Measurements from ENCODE around the gene SMARCAL1.

SMARCAL1 gene

GRCh38 chr2:216415541-216415940, 3.3 kb downstream of the SMARCAL1 start:
- H3K79me2 ChIP-seq, result no peaks in the 10 kb centered on the region
- H3K4me1 ChIP-seq, result no peaks in the 10 kb centered on the region
- H2AFZ ChIP-seq, result no peak overlapping the region
- H3K9me3 ChIP-seq (ENCODE audit: control insufficient read depth, low read length), result no peaks in the 10 kb centered on the region
- H3K36me3 ChIP-seq (ENCODE audit: control insufficient read depth, insufficient read depth, low read length), result no peaks in the 10 kb centered on the region
- H3K9ac ChIP-seq, result no peak overlapping the region
- no peaks in the 10 kb centered on the region for H3K27me3 ChIP-seq (ENCODE audit: control insufficient read depth, insufficient read depth, low read length)
- H3K4me2 ChIP-seq (ENCODE audit: low read length), result no peak overlapping the region
- no peak overlapping the region for H3K27ac ChIP-seq
- no peak for TF ChIP-seq CTCF (IDR thresholded peaks at IDR 0.05)
- no peak overlapping the region for H3K4me3 ChIP-seq (ENCODE audit: low read depth, low read length)

GRCh38 chr2:216416571-216417307, 4.5 kb downstream of the SMARCAL1 start:
- Histone ChIP-seq H3K27ac (no peak overlapping the region), H3K9ac (no peak overlapping the region), H3K4me2 (ENCODE audit: low read length) (no peak overlapping the region), H3K4me3 (ENCODE audit: low read depth, low read length) (no peak overlapping the region), H2AFZ (no peak overlapping the region), H3K36me3 (ENCODE audit: control insufficient read depth, insufficient read depth, low read length) (no peaks in the 10 kb centered on the region), H3K79me2 (no peaks in the 10 kb centered on the region), H3K9me3 (ENCODE audit: control insufficient read depth, low read length) (no peaks in the 10 kb centered on the region), H3K27me3 (ENCODE audit: control insufficient read depth, insufficient read depth, low read length) (no peaks in the 10 kb centered on the region), H3K4me1 (no peaks in the 10 kb centered on the region)
- no peak for TF ChIP-seq CTCF (IDR thresholded peaks at IDR 0.05)

GRCh38 chr2:216418981-216419380, 6.7 kb downstream of the SMARCAL1 start:
- Histone ChIP-seq H3K79me2 (no peaks in the 10 kb centered on the region), H2AFZ (no peak overlapping the region), H3K9me3 (ENCODE audit: control insufficient read depth, low read length) (no peaks in the 10 kb centered on the region), H3K27ac (no peak overlapping the region), H3K27me3 (ENCODE audit: control insufficient read depth, insufficient read depth, low read length) (no peaks in the 10 kb centered on the region), H3K36me3 (ENCODE audit: control insufficient read depth, insufficient read depth, low read length) (no peaks in the 10 kb centered on the region), H3K4me3 (ENCODE audit: low read depth, low read length) (no peak overlapping the region), H3K4me1 (no peaks in the 10 kb centered on the region), H3K4me2 (ENCODE audit: low read length) (no peak overlapping the region), H3K9ac (no peak overlapping the region)
- TF ChIP-seq CTCF (IDR thresholded peaks at IDR 0.05), result no peak

DNA sequence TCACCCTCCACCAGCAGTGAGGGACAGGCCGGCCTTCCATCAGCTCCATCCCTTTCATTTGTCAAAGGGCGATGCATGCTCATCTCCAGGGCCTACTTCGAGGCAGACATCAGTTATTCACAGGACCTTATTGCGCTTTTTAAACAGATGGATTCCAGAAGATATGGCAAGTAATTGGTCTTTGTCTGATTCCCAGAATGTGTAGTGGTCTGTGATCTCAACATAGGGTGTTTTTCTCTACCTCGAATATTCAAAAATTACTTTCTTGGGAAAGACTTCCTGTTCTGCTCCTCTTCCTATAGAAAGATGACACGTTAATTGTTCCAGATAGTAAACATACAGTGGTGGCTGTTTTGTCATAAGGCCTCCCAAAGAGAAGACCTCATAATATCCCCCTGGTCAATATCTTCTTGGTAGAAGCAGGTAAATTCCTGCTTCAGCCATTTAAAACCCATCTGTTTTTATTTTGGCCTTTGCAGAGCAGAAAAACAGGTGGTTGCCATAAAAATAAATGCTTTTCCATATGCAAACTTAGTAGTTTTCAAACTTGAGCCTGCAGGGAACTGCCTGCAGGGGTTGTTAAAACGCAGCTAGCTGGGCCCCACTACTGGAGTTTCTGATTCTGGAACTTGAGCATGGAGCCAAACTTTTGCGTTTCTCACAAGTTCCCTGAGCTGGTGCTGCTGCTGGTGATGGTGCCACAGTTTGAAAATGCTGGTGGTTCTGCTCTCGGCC, 8.2 kb downstream of the SMARCAL1 start:
- no peaks in the 10 kb centered on the region for H3K27me3 ChIP-seq (ENCODE audit: control insufficient read depth, insufficient read depth, low read length)
- H3K4me1 ChIP-seq, result no peaks in the 10 kb centered on the region
- H3K27ac ChIP-seq, result no peak overlapping the region
- H2AFZ ChIP-seq, result no peak overlapping the region
- TF ChIP-seq CTCF (IDR thresholded peaks at IDR 0.05), result no peak
- H3K9ac ChIP-seq, result no peak overlapping the region
- no peaks in the 10 kb centered on the region for H3K36me3 ChIP-seq (ENCODE audit: control insufficient read depth, insufficient read depth, low read length)
- H3K4me3 ChIP-seq (ENCODE audit: low read depth, low read length), result no peak overlapping the region
- no peaks in the 10 kb centered on the region for H3K9me3 ChIP-seq (ENCODE audit: control insufficient read depth, low read length)
- H3K4me2 ChIP-seq (ENCODE audit: low read length), result no peak overlapping the region
- H3K79me2 ChIP-seq, result no peaks in the 10 kb centered on the region

All from parathyroid adenoma (tissue), 2 donors.